K562 (cell line): Measurements from ENCODE around the gene MAPT.

Experiments
- KAT7 ChIP-seq: sonication (generic); formaldehyde crosslinking; IDR thresholded peaks from 2 replicates; pipeline ENCODE4 v1.8.0; 2022; ENCODE audit warnings: missing genetic modification reagents, mild to moderate bottlenecking, borderline replicate concordance
- SIX5 ChIP-seq, 2 experiments: IDR thresholded peaks; 2 replicates each; pipeline ENCODE4 v1.6.1; 2011; ENCODE audit warnings: low read length in 2 of 2, borderline replicate concordance in 1 of 2, low read depth in 1 of 2, mild to moderate bottlenecking in 1 of 2, moderate library complexity in 1 of 2; ENCODE audit not compliant: insufficient read depth in 1 of 2
- TF ChIP-seq, protein P1 (sequence below): IDR thresholded peaks from 2 replicates; pipeline ENCODE4 v1.6.1; 2011; ENCODE audit warnings: borderline replicate concordance, low read depth, mild to moderate bottlenecking, moderate library complexity, low read length; ENCODE audit not compliant: insufficient read depth, poor library complexity, severe bottlenecking
- TF ChIP-seq, protein P2 (sequence below): sonication (generic); formaldehyde crosslinking; IDR thresholded peaks from 2 replicates; pipeline ENCODE4 v1.8.0; 2022; ENCODE audit warnings: mild to moderate bottlenecking, missing genetic modification reagents
- TF ChIP-seq, protein P3 (sequence below): fragments of 250-450 bp; sonication (Bioruptor Pico); IDR thresholded peaks from 2 replicates; pipeline ENCODE4 v1.8.0; 2021; ENCODE audit warnings: borderline replicate concordance, mild to moderate bottlenecking, moderate library complexity; ENCODE audit not compliant: poor library complexity, severe bottlenecking
- TF ChIP-seq, protein P4 (sequence below): fragments of 250-450 bp; sonication (Bioruptor Pico); IDR thresholded peaks from 2 replicates; pipeline ENCODE4 v1.4.0; 2020; ENCODE audit warnings: mild to moderate bottlenecking

DNA sequence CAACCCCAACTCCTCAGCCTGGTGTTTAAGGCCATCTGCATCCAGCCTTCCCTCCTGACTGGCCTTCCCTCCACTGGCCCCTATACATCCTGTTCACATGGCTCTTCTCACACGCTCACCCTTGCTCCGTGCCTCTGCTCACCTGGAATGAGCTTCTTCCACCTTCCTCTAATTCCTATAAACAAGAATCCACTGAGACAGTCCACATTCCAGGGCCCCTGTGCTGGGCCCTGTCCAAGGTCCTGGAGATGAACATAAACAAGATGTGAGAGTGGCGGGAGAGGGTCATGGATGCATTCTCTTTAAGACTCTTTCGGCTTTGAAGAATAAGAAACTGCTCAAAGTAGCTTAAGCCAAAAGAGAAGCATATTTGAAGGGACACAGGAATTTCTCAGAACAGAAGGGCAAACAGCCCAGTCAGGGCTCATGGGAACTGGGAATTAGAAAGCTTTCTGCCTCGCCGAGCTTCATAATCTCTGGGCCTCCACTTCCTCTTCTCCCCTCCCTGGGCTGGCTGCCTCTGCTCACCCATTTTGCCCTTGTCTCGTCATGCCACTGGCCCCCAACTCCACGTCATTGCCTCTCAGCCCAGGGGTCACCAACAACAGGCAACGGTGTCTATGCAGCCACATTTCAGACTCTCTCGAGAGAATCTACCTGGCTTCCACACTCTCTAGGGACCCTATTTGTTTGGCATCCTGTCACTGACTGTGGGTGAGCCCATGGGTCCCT lies 36.2 kb upstream of the MAPT start:
- TF ChIP-seq, protein P1, sequence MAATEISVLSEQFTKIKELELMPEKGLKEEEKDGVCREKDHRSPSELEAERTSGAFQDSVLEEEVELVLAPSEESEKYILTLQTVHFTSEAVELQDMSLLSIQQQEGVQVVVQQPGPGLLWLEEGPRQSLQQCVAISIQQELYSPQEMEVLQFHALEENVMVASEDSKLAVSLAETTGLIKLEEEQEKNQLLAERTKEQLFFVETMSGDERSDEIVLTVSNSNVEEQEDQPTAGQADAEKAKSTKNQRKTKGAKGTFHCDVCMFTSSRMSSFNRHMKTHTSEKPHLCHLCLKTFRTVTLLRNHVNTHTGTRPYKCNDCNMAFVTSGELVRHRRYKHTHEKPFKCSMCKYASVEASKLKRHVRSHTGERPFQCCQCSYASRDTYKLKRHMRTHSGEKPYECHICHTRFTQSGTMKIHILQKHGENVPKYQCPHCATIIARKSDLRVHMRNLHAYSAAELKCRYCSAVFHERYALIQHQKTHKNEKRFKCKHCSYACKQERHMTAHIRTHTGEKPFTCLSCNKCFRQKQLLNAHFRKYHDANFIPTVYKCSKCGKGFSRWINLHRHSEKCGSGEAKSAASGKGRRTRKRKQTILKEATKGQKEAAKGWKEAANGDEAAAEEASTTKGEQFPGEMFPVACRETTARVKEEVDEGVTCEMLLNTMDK = no peak
- no peak for TF ChIP-seq SIX5 (IDR thresholded peaks at IDR 0.05; ENCODE audit: borderline replicate concordance in 1 of 2, insufficient read depth in 1 of 2, low read depth in 1 of 2, low read length in 2 of 2)
- TF ChIP-seq, protein P2, sequence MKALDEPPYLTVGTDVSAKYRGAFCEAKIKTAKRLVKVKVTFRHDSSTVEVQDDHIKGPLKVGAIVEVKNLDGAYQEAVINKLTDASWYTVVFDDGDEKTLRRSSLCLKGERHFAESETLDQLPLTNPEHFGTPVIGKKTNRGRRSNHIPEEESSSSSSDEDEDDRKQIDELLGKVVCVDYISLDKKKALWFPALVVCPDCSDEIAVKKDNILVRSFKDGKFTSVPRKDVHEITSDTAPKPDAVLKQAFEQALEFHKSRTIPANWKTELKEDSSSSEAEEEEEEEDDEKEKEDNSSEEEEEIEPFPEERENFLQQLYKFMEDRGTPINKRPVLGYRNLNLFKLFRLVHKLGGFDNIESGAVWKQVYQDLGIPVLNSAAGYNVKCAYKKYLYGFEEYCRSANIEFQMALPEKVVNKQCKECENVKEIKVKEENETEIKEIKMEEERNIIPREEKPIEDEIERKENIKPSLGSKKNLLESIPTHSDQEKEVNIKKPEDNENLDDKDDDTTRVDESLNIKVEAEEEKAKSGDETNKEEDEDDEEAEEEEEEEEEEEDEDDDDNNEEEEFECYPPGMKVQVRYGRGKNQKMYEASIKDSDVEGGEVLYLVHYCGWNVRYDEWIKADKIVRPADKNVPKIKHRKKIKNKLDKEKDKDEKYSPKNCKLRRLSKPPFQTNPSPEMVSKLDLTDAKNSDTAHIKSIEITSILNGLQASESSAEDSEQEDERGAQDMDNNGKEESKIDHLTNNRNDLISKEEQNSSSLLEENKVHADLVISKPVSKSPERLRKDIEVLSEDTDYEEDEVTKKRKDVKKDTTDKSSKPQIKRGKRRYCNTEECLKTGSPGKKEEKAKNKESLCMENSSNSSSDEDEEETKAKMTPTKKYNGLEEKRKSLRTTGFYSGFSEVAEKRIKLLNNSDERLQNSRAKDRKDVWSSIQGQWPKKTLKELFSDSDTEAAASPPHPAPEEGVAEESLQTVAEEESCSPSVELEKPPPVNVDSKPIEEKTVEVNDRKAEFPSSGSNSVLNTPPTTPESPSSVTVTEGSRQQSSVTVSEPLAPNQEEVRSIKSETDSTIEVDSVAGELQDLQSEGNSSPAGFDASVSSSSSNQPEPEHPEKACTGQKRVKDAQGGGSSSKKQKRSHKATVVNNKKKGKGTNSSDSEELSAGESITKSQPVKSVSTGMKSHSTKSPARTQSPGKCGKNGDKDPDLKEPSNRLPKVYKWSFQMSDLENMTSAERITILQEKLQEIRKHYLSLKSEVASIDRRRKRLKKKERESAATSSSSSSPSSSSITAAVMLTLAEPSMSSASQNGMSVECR (CRISPR knock-in tag) = no peak
- no peak for TF ChIP-seq KAT7
- TF ChIP-seq, protein P3, sequence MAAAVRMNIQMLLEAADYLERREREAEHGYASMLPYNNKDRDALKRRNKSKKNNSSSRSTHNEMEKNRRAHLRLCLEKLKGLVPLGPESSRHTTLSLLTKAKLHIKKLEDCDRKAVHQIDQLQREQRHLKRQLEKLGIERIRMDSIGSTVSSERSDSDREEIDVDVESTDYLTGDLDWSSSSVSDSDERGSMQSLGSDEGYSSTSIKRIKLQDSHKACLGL (CRISPR knock-in tag) = no peak
- TF ChIP-seq, protein P4, sequence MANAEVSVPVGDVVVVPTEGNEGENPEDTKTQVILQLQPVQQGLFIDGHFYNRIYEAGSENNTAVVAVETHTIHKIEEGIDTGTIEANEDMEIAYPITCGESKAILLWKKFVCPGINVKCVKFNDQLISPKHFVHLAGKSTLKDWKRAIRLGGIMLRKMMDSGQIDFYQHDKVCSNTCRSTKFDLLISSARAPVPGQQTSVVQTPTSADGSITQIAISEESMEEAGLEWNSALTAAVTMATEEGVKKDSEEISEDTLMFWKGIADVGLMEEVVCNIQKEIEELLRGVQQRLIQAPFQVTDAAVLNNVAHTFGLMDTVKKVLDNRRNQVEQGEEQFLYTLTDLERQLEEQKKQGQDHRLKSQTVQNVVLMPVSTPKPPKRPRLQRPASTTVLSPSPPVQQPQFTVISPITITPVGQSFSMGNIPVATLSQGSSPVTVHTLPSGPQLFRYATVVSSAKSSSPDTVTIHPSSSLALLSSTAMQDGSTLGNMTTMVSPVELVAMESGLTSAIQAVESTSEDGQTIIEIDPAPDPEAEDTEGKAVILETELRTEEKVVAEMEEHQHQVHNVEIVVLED (CRISPR knock-in tag) = no peak
